Measurements from ENCODE around the gene MICOS13.
A peak's percentile ranks its signal among the peaks of the same experiment; 100 is the strongest.

The MICOS13 gene

GRCh38 chr19:5648464-5648863, 31.9 kb downstream of the MICOS13 start:
- peaks cover 86% of the 10 kb centered on the region for H3K36me3 Mint-ChIP-seq (ENCODE audit: low read depth)
- H3K4me1 Mint-ChIP-seq, result no peaks in the 10 kb centered on the region
- peaks cover 3% of the 10 kb centered on the region for H3K27me3 Mint-ChIP-seq (ENCODE audit: low read depth, poor library complexity)
- DNase-seq, result no peak
- TF ChIP-seq CTCF (IDR thresholded peaks at IDR 0.05), result no peak
- peak overlapping the region; percentile 44 for H3K27ac Mint-ChIP-seq
- H3K4me3 Mint-ChIP-seq, result no peak overlapping the region
- no peaks in the 10 kb centered on the region for H3K9me3 Mint-ChIP-seq

DNA sequence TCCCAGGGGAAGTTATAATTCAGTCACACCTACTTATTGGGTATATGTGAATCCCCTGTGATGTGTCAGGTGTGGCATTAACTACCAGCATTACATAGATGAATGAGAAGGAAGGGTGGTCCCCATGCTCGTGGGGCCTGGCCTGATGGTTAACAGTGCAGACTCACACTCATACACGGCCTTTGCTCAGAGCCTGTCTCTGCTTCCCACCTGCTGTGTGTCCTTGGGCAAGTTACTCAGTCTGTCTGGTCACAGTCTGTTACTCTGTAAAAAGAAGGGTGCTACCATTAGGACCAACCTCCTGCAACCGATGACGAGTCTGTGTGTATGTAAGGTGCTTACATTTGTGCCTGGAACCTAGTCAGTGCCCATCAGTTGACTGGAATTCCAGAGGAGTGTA, 33.6 kb downstream of the MICOS13 start:
- no peaks in the 10 kb centered on the region for H3K9me3 Mint-ChIP-seq
- H3K4me1 Mint-ChIP-seq, result no peaks in the 10 kb centered on the region
- DNase-seq, result no peak
- peak overlapping the region; percentile 25 for H3K27ac Mint-ChIP-seq
- TF ChIP-seq CTCF (IDR thresholded peaks at IDR 0.05), result no peak
- H3K36me3 Mint-ChIP-seq (ENCODE audit: low read depth), result peaks cover 77% of the 10 kb centered on the region
- H3K4me3 Mint-ChIP-seq, result no peak overlapping the region
- peaks cover 3% of the 10 kb centered on the region for H3K27me3 Mint-ChIP-seq (ENCODE audit: low read depth, poor library complexity)

GRCh38 chr19:5645409-5645808, 34.9 kb downstream of the MICOS13 start:
- no peak for TF ChIP-seq CTCF (IDR thresholded peaks at IDR 0.05)
- peaks cover 3% of the 10 kb centered on the region for H3K27me3 Mint-ChIP-seq (ENCODE audit: low read depth, poor library complexity)
- H3K9me3 Mint-ChIP-seq, result no peaks in the 10 kb centered on the region
- DNase-seq, result no peak
- H3K4me3 Mint-ChIP-seq, result no peak overlapping the region
- peaks cover 73% of the 10 kb centered on the region for H3K36me3 Mint-ChIP-seq (ENCODE audit: low read depth)
- no peaks in the 10 kb centered on the region for H3K4me1 Mint-ChIP-seq
- H3K27ac Mint-ChIP-seq, result peak overlapping the region; percentile 76

DNA sequence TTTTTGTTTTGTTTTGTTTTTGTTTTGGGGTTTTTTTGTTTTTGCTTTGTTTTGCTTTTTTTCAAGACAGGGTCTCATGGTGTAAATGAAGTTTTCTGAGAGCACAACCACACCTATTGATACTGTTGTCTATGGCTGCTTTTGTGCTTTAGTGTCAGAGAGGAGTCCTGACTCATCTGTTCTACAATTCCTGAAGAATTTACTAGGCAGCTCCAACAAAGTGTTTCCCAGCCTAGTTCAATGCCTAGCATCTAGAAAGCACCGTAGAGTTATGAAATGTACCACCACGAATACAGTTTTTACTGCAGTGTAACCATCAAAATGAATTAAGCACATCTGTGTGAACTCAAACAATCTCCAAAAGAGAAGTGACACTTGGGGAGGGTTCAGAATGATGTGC, 36.3 kb downstream of the MICOS13 start:
- Mint-ChIP-seq H3K27ac (peak overlapping the region; percentile 11), H3K4me3 (no peak overlapping the region), H3K9me3 (no peaks in the 10 kb centered on the region), H3K36me3 (ENCODE audit: low read depth) (peaks cover 70% of the 10 kb centered on the region), H3K27me3 (ENCODE audit: low read depth, poor library complexity) (peaks cover 3% of the 10 kb centered on the region), H3K4me1 (peaks cover 5% of the 10 kb centered on the region)
- no peak for DNase-seq
- no peak for TF ChIP-seq CTCF (IDR thresholded peaks at IDR 0.05)

- peaks cover 64% of the 10 kb centered on the region for H3K36me3 Mint-ChIP-seq (ENCODE audit: low read depth)
- peaks cover 5% of the 10 kb centered on the region for H3K4me1 Mint-ChIP-seq
- DNase-seq, result no peak
- no peak for TF ChIP-seq CTCF (IDR thresholded peaks at IDR 0.05)
- no peaks in the 10 kb centered on the region for H3K9me3 Mint-ChIP-seq
- peak overlapping the region; percentile 29 for H3K27ac Mint-ChIP-seq
- H3K4me3 Mint-ChIP-seq, result no peak overlapping the region
- peaks cover 3% of the 10 kb centered on the region for H3K27me3 Mint-ChIP-seq (ENCODE audit: low read depth, poor library complexity)
Measured at GRCh38 chr19:5643060-5643459, 37.3 kb downstream of the MICOS13 start.

DNA sequence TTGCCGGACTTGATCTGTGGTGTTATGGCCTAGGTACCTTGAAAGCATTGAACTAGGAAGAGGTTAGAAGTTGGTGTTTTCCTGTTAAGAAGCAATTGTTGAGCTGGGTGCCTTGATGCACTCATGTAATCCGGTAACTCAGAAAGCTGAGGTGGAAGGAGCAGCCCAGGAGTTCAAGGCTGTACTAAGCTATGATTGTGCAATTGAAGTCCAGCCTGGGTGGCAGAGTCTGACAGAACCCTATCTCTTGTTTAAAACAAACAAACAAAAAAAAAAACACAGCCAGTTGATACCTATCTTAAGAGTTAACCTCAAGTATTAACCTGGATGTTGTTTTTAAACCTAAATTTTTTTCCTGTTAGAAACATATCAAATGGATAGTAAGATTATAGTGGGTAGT, 38.1 kb downstream of the MICOS13 start:
- Mint-ChIP-seq H3K4me3 (no peak overlapping the region), H3K9me3 (no peaks in the 10 kb centered on the region), H3K27me3 (ENCODE audit: low read depth, poor library complexity) (peaks cover 3% of the 10 kb centered on the region), H3K27ac (no peak overlapping the region), H3K4me1 (peaks cover 5% of the 10 kb centered on the region), H3K36me3 (ENCODE audit: low read depth) (peaks cover 61% of the 10 kb centered on the region)
- TF ChIP-seq CTCF (IDR thresholded peaks at IDR 0.05), result no peak
- no peak for DNase-seq

Measured in nephron progenitor cell (in vitro differentiated cells).